Activated CD4-positive, CD25-positive, alpha-beta regulatory T cell treated with anti-CD3 and anti-CD28 coated beads, Interleukin-2, amount 50 U/mL, for 16 hours (primary cell): ENCODE data around the gene RNASE4.

Experiments
- DNase-seq: peaks from one replicate; pipeline ENCODE4 v3.0.0-alpha.2; 2020; ENCODE audit warnings: low read depth, low spot score

Gene RNASE4

GRCh38 chr14:20675669-20676068 is 8.7 kb upstream of the RNASE4 start:
- DNase-seq = no peak

GRCh38 chr14:20676072-20676471 is 8.3 kb upstream of the RNASE4 start:
- DNase-seq = no peak

DNA sequence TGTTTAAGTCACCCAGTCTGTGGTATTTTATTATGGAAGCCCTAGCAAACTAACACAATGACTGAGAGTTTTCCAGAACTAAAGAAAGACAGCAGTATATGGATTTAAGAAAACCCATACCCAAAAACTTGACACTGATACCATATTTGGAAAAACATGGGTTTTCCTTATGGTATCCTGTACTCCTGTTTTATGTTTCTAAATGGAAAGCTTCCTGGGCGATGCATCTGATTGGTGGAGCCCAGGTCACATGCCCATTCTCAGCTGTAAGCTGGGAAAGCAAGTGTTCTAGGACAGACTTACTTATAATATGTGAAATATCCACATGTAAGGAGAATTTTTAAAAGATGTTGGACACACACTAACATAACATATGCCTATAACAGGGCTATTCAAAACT is 4.5 kb upstream of the RNASE4 start:
- DNase-seq = no peak

GRCh38 chr14:20680363-20680762 is 4.0 kb upstream of the RNASE4 start:
- no peak for DNase-seq

- DNase-seq = no peak
Observed at GRCh38 chr14:20680843-20681347, 3.5 kb upstream of the RNASE4 start.

GRCh38 chr14:20681348-20682126 is 2.8 kb upstream of the RNASE4 start:
- DNase-seq = peak; percentile 79

DNA sequence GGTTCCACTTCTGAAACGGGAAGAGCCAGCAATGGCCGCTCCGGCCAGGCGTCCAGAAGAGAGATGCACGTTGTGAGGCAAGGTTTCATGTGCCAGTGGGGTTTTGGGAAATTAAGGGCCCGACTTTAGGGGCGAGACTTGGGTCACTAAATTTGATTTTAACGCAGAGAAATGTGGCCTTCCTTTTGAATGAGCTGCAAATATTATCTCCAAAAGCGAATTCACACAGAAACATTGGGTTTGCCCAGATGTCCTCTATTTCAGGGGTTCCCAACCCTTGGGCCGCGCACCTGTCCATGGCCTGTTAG is 2.3 kb upstream of the RNASE4 start:
- DNase-seq = no peak

GRCh38 chr14:20682435-20683124 is 1.8 kb upstream of the RNASE4 start:
- DNase-seq = peak; percentile 53

GRCh38 chr14:20683125-20683890 is 1.1 kb upstream of the RNASE4 start:
- peak; percentile 65 for DNase-seq

GRCh38 chr14:20684662-20685456 is 499 bp downstream of the RNASE4 start:
- DNase-seq = no peak

GRCh38 chr14:20686386-20687143 is 2.2 kb downstream of the RNASE4 start:
- no peak for DNase-seq

GRCh38 chr14:20687362-20688166 is 3.2 kb downstream of the RNASE4 start:
- no peak for DNase-seq

GRCh38 chr14:20688167-20688839 is 3.9 kb downstream of the RNASE4 start, which contains the start of gene ANG:
ANG (plus strand) TSS chr14:20688764; CDS start chr14:20693565, 4,801 bp downstream.
- DNase-seq = no peak

DNA sequence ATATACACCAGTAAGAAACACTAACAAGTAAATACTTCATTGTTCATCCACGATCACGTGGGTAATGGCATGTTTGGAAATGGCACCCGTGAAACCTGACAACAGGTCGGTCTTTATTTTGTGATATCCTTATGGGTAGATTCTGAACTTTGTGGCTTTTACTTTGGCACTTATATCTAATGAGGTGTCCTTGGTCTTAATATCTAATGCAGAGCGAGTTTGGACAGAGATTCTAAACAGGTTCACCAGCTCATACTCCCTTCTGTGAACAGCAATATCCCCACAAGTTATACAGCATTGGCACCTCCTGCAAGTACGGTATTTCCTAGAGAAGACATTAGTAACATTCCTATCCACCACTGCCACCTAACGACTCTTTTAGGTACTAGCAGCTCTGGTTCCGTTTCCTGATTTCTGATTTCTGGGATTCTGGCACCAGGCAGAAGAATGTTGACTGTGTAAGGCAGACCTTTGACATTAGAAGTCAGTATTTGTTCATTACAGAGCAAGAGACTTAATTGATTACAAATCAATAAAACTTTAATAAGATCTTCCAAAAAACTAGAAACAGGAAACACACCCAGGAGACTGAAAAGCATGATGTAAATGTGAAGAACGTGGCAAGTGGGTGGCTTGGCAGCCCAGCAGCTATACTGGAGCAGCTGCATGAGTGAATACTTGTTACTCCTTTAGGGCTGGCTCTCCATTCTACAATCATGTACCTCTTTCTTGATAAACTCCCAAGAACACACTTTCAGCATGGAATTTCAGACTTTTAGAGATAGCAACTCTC is 6.7 kb downstream of the RNASE4 start:
- peak; percentile 18 for DNase-seq

- DNase-seq = no peak
Observed at GRCh38 chr14:20692116-20692751, 7.9 kb downstream of the RNASE4 start.

DNA sequence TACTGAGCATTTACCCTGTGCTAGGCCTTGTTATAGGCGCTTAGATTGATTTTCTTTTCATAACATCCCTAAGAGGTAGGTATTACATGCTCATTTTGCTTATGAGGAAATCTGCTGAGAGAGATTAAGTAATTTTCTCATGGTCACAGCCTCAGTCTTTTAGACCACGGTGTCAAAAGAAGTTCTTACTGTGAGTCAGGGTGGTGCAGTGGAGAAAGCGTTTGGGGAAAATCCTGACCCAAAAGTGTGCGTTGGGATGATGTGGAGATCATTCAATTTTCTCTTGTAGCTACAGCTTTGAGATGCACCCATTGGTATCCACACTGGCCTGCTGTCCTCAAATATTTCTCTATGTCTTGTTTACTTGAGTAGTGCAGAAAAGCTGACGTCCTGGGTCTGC is 12.4 kb downstream of the RNASE4 start:
- DNase-seq = no peak

GRCh38 chr14:20697273-20698017 is 13.1 kb downstream of the RNASE4 start:
- DNase-seq = peak; percentile 43
